Measurements from ENCODE around the gene ISCA1. TPM values are rescaled to one million over a fixed set of nuclear protein-coding genes. Genes with fewer than 3 reads are reported as not detected.

The ISCA1 gene
- polyA plus RNA-seq, 1 donor: 27.3 TPM

DNA sequence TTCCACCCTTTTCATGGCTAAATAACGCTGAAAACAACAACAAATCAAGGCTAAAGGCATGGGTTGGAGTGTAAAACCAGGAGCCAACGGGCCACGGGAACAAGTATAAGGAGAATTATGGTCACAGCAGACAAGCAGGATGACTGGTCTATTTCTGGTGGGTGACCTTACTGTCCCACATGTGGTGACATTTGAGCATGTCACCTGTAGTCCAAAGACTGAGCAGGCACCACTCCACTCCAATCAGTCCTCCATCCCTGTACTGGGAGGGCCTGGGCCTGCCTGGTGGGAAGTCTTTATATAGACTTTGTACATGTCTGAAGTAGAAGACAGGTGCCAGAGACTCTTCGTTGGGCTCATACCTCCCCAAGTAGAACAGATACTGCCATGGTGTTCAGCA lies 59.7 kb downstream of the ISCA1 start:
- no peak for DNase-seq

DNA sequence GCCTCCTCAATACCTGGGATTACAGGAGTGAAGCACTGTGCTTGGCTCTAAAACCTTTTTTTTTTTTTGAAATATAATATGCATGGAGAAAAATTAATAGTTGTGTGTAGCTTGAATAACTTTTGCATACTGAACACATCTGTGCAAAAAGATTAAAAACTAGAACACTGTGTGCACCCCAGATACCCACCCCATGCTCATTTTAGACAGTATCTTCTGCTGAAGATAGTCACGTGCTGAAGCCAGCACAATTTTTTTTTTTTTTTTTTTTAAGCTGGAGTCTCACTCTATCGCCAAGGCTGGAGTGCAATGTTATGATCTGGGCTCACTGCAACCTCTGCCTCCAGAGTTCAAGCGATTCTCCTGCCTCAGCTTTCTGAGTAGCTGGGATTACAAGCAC lies 62.7 kb downstream of the ISCA1 start:
- no peak for DNase-seq

DNA sequence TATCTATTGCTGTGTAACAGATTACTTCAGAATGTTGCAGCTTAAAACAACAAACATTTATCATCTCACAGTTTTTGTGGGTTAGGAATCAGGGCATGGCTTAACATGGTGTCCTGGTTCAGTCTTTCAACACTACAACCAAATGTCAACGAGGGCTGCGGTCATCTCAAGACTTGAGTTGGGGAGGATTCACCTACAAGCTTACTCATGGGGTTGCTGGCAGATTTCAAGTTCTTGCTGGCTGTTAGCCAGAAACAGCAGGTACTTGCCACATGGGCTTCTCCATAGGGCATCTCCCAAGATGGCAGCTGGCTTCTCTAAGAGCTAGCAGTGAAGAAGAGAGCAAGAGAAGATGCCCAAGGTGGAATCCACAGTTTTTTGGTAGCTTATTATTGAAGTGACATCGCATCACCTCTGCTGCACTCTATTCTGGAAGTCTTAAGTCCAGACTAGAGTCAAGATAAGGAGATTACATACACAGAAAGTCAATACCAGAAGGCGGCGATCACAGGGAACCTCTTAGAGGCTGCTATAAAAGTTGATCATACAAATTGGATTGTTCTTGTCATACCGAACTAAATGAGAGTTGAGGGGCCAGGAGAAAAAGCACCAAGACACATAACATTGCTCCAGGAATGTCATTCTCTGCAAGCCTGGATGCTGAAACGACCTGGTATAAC lies 65.1 kb downstream of the ISCA1 start:
- DNase-seq: no peak

Other genes with a start within 250 kb of the ISCA1 start
- gene GOLM1, start 183.0 kb downstream of the ISCA1 start, polyA plus RNA-seq (ENCODE audit: insufficient read length): 44.3 TPM
- 0.22 TPM for gene C9orf153, start 22.9 kb downstream of the ISCA1 start, polyA plus RNA-seq (ENCODE audit: insufficient read length)
- gene TUT7, start 71.9 kb upstream of the ISCA1 start, polyA plus RNA-seq (ENCODE audit: insufficient read length): 12.9 TPM

All from hindlimb muscle (tissue), 1 donor.